ENCODE results near the gene PPP1R17. TPM values are rescaled to one million over a fixed set of nuclear protein-coding genes. Genes with fewer than 3 reads are reported as not detected.

PPP1R17 gene
- total RNA-seq, 2 experiments from 2014 or later, result not detected

- H3K27ac Mint-ChIP-seq, result no peak overlapping the region
- H3K9me3 Mint-ChIP-seq, result no peaks in the 10 kb centered on the region
- H3K27me3 Mint-ChIP-seq, result no peaks in the 10 kb centered on the region
- no peak overlapping the region for H3K4me3 Mint-ChIP-seq
- no peaks in the 10 kb centered on the region for H3K36me3 Mint-ChIP-seq
- no peak for DNase-seq
- H3K4me1 Mint-ChIP-seq, result no peaks in the 10 kb centered on the region
Observed at GRCh38 chr7:31688372-31688771, 1.4 kb downstream of the PPP1R17 start.

DNA sequence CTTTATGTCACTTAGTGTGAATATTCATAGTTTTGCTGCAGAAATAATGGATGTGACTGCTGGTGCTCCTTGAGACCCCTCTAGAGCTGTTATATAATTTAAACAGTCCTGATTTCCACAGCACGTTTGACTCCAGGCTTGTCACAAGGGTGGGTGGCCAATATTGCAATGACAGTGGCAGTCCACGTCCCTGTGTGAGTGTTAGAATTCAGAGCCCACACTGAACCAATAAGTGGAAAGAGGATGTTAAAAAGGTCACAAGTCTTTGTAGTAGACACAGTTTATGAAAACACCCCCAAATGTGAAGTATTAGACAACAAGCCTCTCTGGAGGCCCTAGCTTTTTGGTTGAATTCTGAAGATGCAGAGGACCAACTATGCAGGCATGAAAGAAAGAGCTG is 2.0 kb downstream of the PPP1R17 start:
- H3K4me3 Mint-ChIP-seq, result no peak overlapping the region
- no peak for DNase-seq
- H3K27me3 Mint-ChIP-seq, result no peaks in the 10 kb centered on the region
- H3K4me1 Mint-ChIP-seq, result no peaks in the 10 kb centered on the region
- H3K27ac Mint-ChIP-seq, result no peak overlapping the region
- H3K9me3 Mint-ChIP-seq, result no peaks in the 10 kb centered on the region
- H3K36me3 Mint-ChIP-seq, result no peaks in the 10 kb centered on the region

DNA sequence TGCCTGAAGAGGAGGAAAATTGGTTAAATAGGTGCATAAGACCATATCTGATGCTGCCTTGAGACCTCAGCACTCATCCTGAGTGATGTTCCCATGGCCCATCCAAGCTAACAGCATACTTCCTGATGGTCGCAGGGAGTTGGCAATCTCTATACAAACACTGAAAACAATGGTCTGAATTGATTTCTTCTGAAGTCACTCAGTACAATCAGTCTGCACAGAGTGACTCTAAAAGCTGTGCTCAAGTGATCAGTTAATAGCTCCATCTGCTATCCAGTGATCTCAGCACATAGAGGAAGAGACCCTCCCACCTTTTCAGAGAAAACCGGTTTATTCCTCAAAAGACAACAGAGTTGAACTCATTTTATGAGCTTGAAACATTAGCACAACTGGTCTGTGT is 3.9 kb downstream of the PPP1R17 start:
- H3K4me3 Mint-ChIP-seq, result no peak overlapping the region
- H3K9me3 Mint-ChIP-seq, result no peaks in the 10 kb centered on the region
- H3K27me3 Mint-ChIP-seq, result no peaks in the 10 kb centered on the region
- no peaks in the 10 kb centered on the region for H3K4me1 Mint-ChIP-seq
- H3K27ac Mint-ChIP-seq, result no peak overlapping the region
- H3K36me3 Mint-ChIP-seq, result no peaks in the 10 kb centered on the region
- no peak for DNase-seq

DNA sequence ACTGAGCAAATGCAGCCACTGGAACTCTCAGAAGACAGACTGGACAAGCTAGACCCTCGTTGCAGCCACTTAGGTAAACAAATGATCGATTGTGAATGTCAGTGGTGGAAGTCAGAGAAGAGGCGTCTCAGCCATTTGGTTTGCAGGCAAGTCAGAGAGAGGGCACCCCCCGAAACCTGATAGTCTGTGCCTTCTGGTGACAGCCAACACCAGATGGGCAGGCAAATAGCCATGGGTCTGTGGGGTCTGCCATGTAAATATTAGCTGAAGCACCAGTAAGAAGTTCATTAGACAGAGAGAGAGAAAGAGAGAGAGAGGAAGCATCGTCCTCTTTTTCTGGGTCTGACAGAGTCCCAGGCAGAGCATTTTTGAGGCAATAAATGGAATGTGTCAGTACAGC is 5.4 kb downstream of the PPP1R17 start:
- Mint-ChIP-seq H3K27ac (no peak overlapping the region), H3K36me3 (no peaks in the 10 kb centered on the region), H3K4me3 (no peak overlapping the region), H3K27me3 (no peaks in the 10 kb centered on the region), H3K4me1 (no peaks in the 10 kb centered on the region), H3K9me3 (no peaks in the 10 kb centered on the region)
- DNase-seq, result no peak

- Mint-ChIP-seq H3K4me3 (no peak overlapping the region), H3K27ac (no peak overlapping the region), H3K27me3 (no peaks in the 10 kb centered on the region), H3K9me3 (no peaks in the 10 kb centered on the region), H3K36me3 (no peaks in the 10 kb centered on the region), H3K4me1 (no peaks in the 10 kb centered on the region)
- DNase-seq, result no peak
Observed at GRCh38 chr7:31692871-31693270, 5.9 kb downstream of the PPP1R17 start.

- Mint-ChIP-seq H3K27me3 (no peaks in the 10 kb centered on the region), H3K4me3 (no peak overlapping the region), H3K36me3 (no peaks in the 10 kb centered on the region), H3K9me3 (peaks cover 3% of the 10 kb centered on the region), H3K27ac (no peak overlapping the region), H3K4me1 (no peaks in the 10 kb centered on the region)
- no peak for DNase-seq
Observed at GRCh38 chr7:31695859-31696614, 9.0 kb downstream of the PPP1R17 start.

- no peak for DNase-seq
- Mint-ChIP-seq H3K4me1 (no peaks in the 10 kb centered on the region), H3K27me3 (no peaks in the 10 kb centered on the region), H3K36me3 (no peaks in the 10 kb centered on the region), H3K4me3 (no peak overlapping the region), H3K9me3 (peaks cover 3% of the 10 kb centered on the region), H3K27ac (no peak overlapping the region)
Observed at GRCh38 chr7:31699050-31699449, 12.0 kb downstream of the PPP1R17 start.

DNA sequence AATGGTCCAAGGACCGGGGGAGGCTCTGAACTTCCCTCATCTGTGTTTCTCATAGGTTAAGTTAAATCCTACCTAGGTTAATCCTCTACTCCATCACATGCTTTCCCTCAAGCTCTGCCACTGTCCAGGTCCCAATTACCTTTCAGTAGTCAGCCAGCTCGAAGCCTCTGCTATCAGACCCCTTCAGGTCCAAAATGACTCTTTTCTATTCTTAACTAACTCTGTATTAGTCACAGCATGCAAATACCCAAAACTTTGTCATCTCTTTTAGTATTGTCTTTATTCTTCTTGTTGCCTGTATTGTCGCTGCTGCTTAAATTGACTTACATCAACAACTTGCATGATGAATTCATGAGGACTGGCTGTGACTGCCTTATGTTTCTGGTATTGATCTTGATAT is 15.3 kb downstream of the PPP1R17 start:
- peaks cover 3% of the 10 kb centered on the region for H3K9me3 Mint-ChIP-seq
- DNase-seq, result no peak
- H3K4me1 Mint-ChIP-seq, result no peaks in the 10 kb centered on the region
- no peaks in the 10 kb centered on the region for H3K27me3 Mint-ChIP-seq
- no peaks in the 10 kb centered on the region for H3K36me3 Mint-ChIP-seq
- H3K4me3 Mint-ChIP-seq, result no peak overlapping the region
- H3K27ac Mint-ChIP-seq, result no peak overlapping the region

- no peak for DNase-seq
- H3K27ac Mint-ChIP-seq, result no peak overlapping the region
- H3K36me3 Mint-ChIP-seq, result no peaks in the 10 kb centered on the region
- H3K27me3 Mint-ChIP-seq, result no peaks in the 10 kb centered on the region
- H3K9me3 Mint-ChIP-seq, result no peaks in the 10 kb centered on the region
- H3K4me1 Mint-ChIP-seq, result no peaks in the 10 kb centered on the region
- no peak overlapping the region for H3K4me3 Mint-ChIP-seq
Observed at GRCh38 chr7:31705377-31705776, 18.4 kb downstream of the PPP1R17 start.

DNA sequence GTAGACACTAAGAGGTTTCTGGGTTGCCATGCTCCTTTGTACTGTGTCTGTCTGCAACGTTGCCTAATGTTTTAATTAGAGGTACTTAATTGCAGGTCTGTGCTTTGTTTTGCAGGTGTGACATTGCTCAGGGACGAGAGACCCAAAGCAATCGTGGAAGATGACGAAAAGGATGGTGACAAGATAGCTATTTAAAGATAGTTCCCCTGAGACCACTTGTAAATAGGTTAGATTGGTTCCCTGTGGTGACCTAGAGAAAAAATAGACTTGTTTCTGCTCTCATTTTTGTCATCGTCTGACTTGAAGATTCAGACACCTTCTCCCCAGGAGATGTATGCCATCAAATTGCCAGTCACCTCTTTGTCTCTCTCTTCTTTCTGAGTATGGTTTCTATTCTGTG is 20.1 kb downstream of the PPP1R17 start:
- no peak for DNase-seq
- Mint-ChIP-seq H3K9me3 (no peaks in the 10 kb centered on the region), H3K27ac (no peak overlapping the region), H3K36me3 (no peaks in the 10 kb centered on the region), H3K4me3 (no peak overlapping the region), H3K4me1 (no peaks in the 10 kb centered on the region), H3K27me3 (no peaks in the 10 kb centered on the region)

DNA sequence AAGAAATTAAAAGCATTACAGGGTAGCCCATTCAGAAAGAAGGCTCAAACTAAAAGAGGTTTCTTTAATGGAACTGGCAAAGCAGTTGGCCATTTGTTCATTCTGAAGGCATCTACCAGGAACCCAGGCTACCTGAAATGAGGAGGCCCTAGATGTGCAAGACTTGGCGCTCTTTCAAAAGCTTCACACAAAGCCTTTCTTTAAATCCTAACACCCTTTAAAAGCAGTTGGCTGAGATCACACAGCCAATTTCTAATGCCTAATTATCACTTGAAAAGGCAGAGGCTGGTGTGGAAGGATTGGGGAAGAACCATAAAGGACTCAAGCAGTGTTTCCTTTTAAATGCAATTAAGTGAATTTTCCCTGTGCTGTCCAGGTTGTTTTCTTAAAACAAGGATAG is 23.2 kb downstream of the PPP1R17 start:
- no peaks in the 10 kb centered on the region for H3K4me1 Mint-ChIP-seq
- H3K27ac Mint-ChIP-seq, result no peak overlapping the region
- H3K36me3 Mint-ChIP-seq, result no peaks in the 10 kb centered on the region
- no peak for DNase-seq
- no peaks in the 10 kb centered on the region for H3K9me3 Mint-ChIP-seq
- H3K4me3 Mint-ChIP-seq, result no peak overlapping the region
- no peaks in the 10 kb centered on the region for H3K27me3 Mint-ChIP-seq

DNA sequence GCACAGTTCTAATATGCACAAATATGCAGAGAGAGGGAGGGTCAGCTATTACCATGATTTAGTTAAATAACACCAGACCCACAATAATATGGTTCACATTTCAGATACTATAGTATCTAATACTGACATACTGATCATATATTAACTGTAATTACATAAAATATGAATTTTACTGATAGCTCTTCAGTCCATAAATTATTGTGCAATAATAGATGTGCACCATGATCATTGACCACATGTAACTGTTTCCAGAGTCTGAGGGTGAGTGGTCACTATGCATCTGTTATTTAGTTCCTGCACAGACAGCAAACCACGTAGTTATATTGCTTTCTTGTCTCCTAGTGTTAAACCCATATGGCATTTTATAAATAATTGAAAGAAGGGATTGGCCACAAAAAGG is 29.3 kb downstream of the PPP1R17 start:
- H3K27me3 Mint-ChIP-seq, result no peaks in the 10 kb centered on the region
- no peak overlapping the region for H3K27ac Mint-ChIP-seq
- no peaks in the 10 kb centered on the region for H3K36me3 Mint-ChIP-seq
- no peak for DNase-seq
- peaks cover 4% of the 10 kb centered on the region for H3K9me3 Mint-ChIP-seq
- no peak overlapping the region for H3K4me3 Mint-ChIP-seq
- H3K4me1 Mint-ChIP-seq, result no peaks in the 10 kb centered on the region

DNA sequence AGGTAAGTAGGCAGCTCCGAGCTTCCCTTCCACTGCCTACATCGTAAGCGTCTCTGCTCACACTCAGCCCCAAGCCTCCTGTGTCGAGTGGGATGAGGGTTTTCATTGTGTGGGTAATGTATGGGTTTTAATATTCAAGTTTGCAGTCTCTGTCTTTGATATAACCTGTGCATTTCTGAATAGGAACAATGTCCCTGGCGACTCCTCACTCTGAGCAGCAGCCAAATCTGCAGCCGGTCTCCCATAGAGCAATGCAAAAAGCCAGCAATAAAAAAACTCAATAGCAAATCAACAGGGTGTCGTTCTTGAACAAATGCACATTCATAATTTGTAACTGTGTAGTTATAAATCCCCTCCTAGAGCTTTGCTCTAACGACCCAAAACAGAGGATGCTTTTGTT is 33.4 kb downstream of the PPP1R17 start:
- H3K9me3 Mint-ChIP-seq, result peaks cover 4% of the 10 kb centered on the region
- no peak overlapping the region for H3K4me3 Mint-ChIP-seq
- no peaks in the 10 kb centered on the region for H3K4me1 Mint-ChIP-seq
- no peaks in the 10 kb centered on the region for H3K36me3 Mint-ChIP-seq
- H3K27me3 Mint-ChIP-seq, result no peaks in the 10 kb centered on the region
- no peak for DNase-seq
- H3K27ac Mint-ChIP-seq, result no peak overlapping the region

DNA sequence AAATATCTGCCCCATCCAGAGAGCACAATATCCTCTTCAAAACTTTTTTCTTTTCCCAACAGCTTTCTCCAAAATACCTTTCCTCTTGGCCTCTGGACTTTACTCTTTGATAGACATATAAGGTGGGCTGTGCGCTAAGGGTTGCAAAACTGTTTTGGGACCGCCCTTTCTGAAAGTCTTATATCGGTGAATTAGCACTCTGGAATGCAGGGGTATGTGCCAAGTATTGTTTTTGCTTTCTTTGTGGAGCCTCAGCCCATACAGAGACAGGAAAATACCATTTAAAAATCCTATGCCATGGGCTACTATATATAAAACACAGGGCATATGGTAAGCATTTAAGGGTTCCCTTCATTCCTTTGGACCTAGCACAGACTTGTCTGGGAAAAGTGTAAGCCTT is 37.7 kb downstream of the PPP1R17 start:
- no peaks in the 10 kb centered on the region for H3K36me3 Mint-ChIP-seq
- H3K27ac Mint-ChIP-seq, result no peak overlapping the region
- no peaks in the 10 kb centered on the region for H3K27me3 Mint-ChIP-seq
- DNase-seq, result no peak
- H3K4me1 Mint-ChIP-seq, result no peaks in the 10 kb centered on the region
- H3K9me3 Mint-ChIP-seq, result no peaks in the 10 kb centered on the region
- no peak overlapping the region for H3K4me3 Mint-ChIP-seq

GRCh38 chr7:31729195-31729804 is 42.3 kb downstream of the PPP1R17 start:
- no peak overlapping the region for H3K27ac Mint-ChIP-seq
- no peak for DNase-seq
- H3K9me3 Mint-ChIP-seq, result no peaks in the 10 kb centered on the region
- H3K4me1 Mint-ChIP-seq, result no peaks in the 10 kb centered on the region
- H3K4me3 Mint-ChIP-seq, result no peak overlapping the region
- H3K36me3 Mint-ChIP-seq, result no peaks in the 10 kb centered on the region
- no peaks in the 10 kb centered on the region for H3K27me3 Mint-ChIP-seq

DNA sequence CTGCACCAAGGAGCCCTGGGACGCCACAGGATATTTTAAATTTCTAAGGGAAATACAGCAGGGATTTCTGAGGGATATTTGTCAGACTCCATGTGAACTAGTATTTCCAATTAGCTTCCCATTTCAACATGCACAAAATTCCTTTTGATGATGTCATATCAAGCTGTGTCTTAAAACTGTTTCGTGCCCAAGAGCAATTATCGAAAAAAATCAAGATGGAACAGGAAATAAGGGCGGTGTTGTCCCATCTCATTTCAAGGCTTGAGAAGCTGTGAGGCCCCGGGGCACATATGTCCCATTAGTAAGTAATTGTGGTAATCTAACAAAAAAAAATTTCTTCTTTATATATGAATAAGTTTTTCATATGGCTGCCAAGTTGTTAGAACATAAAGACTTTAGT is 47.4 kb downstream of the PPP1R17 start:
- H3K36me3 Mint-ChIP-seq, result no peaks in the 10 kb centered on the region
- no peak for DNase-seq
- no peaks in the 10 kb centered on the region for H3K9me3 Mint-ChIP-seq
- H3K4me3 Mint-ChIP-seq, result no peak overlapping the region
- no peaks in the 10 kb centered on the region for H3K4me1 Mint-ChIP-seq
- no peaks in the 10 kb centered on the region for H3K27me3 Mint-ChIP-seq
- no peak overlapping the region for H3K27ac Mint-ChIP-seq
